H1 (cell line): ENCODE results near the gene GPD1. TPM values are rescaled to one million over a fixed set of nuclear protein-coding genes. Genes with fewer than 3 reads are reported as not detected.

ENCODE experiments used
- BCL11A ChIP-seq, 2 experiments: IDR thresholded peaks; one replicate each; pipeline ENCODE4 v1.6.1; 2011; ENCODE audit warnings: low read depth in 2 of 2, low read length in 2 of 2, mild to moderate bottlenecking in 2 of 2
- polyA plus RNA-seq, 7 experiments: library from polyadenylated mRNA; depleted of rRNA in 3 of 7; stranded (reverse) in 5 of 7; unstranded in 2 of 7; fragments of >200 nt in 5 of 7; fragments of 200-250 nt in 2 of 7; gene quantifications; 1 replicate in 5 of 7; 2 replicates in 1 of 7; 4 replicates in 1 of 7; pipeline versions ENCODE4 v1.2.1 to v1.2.3, GENCODE V29; 2011 to 2013; ENCODE audit warnings: missing spikeins in 2 of 7, mixed read lengths in 2 of 7
- total RNA-seq: library from RNA; stranded (reverse); fragmentation: NEBNext Ultra II Directional; extraction: Animal tissue kit (Norgen Biotek cat#: 25700); gene quantifications from 2 replicates; pipeline ENCODE4 v1.2.1, GENCODE V29; 2021

GPD1 gene
- total and polyA plus RNA-seq, 2 of the 8 experiments (the other 6 are each of a cell fraction or from before 2014, with no cell fraction given): 0.45 to 0.74 TPM

DNA sequence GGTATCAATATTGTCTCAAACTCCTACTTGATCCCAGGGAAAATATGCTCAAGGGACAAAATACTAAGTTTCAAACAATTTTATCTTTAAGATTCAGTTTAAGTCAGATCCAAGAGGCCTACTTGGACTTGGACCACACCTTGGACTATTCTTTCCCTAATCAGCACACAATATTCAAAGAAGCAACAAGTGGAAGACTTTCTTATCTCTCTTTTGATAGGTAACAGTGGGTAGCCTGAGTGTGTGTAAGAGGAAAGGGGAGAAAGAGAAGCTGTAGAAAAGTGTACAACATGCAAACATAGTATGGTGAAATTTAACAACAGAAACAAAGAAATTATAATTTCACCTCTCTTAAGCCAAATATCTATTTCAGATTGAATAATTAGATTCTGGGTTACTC is 56.8 kb downstream of the GPD1 start (continued):
- TF ChIP-seq BCL11A (IDR thresholded peaks at IDR 0.05; ENCODE audit: low read depth in 2 of 2, low read length in 2 of 2): no peak
- TF ChIP-seq, all 59 proteins: peak for 0

Other genes with a start within 250 kb of the GPD1 start
- 0.89 and 1.4 TPM in 2 replicates for gene FAIM2, start 200.1 kb upstream of the GPD1 start, total RNA-seq
- 1.3 and 3.1 TPM in 2 replicates for gene FAIM2, start 200.1 kb upstream of the GPD1 start, polyA plus RNA-seq (2011; rRNA removed)
- not detected in 2 replicates for gene AQP2, start 153.3 kb upstream of the GPD1 start, total RNA-seq
- gene AQP2, start 153.3 kb upstream of the GPD1 start, polyA plus RNA-seq (2011; rRNA removed): 0.02 TPM in 1 of 2 replicates, not detected in the other
- gene AQP5, start 142.1 kb upstream of the GPD1 start, total RNA-seq: 1.7 and 2.5 TPM in 2 replicates
- 3.2 and 5.2 TPM in 2 replicates for gene AQP5, start 142.1 kb upstream of the GPD1 start, polyA plus RNA-seq (2011; rRNA removed)
- gene AQP6, start 131.1 kb upstream of the GPD1 start, total RNA-seq: 0.17 TPM in 1 of 2 replicates, not detected in the other
- gene AQP6, start 131.1 kb upstream of the GPD1 start, polyA plus RNA-seq (2011; rRNA removed): 0.03 and 0.06 TPM in 2 replicates
- gene RACGAP1, start 78.5 kb upstream of the GPD1 start, total RNA-seq: 63.5 and 66.3 TPM in 2 replicates
- gene RACGAP1, start 78.5 kb upstream of the GPD1 start, polyA plus RNA-seq (2011; rRNA removed): 17.4 and 18.0 TPM in 2 replicates
- 1.9 and 2.4 TPM in 2 replicates for gene ASIC1, start 46.4 kb upstream of the GPD1 start, total RNA-seq
- gene ASIC1, start 46.4 kb upstream of the GPD1 start, polyA plus RNA-seq (2011; rRNA removed): 3.3 and 4.4 TPM in 2 replicates
- gene SMARCD1, start 18.7 kb upstream of the GPD1 start, total RNA-seq: 128 and 140 TPM in 2 replicates
- gene SMARCD1, start 18.7 kb upstream of the GPD1 start, polyA plus RNA-seq (2011; rRNA removed): 130 and 134 TPM in 2 replicates
- 38.5 and 40.1 TPM in 2 replicates for gene COX14, start 8.2 kb downstream of the GPD1 start, total RNA-seq
- 84.3 and 102 TPM in 2 replicates for gene COX14, start 8.2 kb downstream of the GPD1 start, polyA plus RNA-seq (2011; rRNA removed)
- gene CERS5, start 63.4 kb downstream of the GPD1 start, total RNA-seq: 58.5 and 69.2 TPM in 2 replicates
- 75.8 and 119 TPM in 2 replicates for gene CERS5, start 63.4 kb downstream of the GPD1 start, polyA plus RNA-seq (2011; rRNA removed)
- 43.3 and 47.6 TPM in 2 replicates for gene LIMA1, start 179.5 kb downstream of the GPD1 start, total RNA-seq
- gene LIMA1, start 179.5 kb downstream of the GPD1 start, polyA plus RNA-seq (2011; rRNA removed): 8.5 and 12.7 TPM in 2 replicates